ENCODE data around the gene RORB.
A peak's percentile ranks its signal among the peaks of the same experiment; 100 is the strongest.

The RORB gene

GRCh38 chr9:74609671-74610405 lies 112.7 kb downstream of the RORB start:
- peak; percentile 19 for DNase-seq

DNA sequence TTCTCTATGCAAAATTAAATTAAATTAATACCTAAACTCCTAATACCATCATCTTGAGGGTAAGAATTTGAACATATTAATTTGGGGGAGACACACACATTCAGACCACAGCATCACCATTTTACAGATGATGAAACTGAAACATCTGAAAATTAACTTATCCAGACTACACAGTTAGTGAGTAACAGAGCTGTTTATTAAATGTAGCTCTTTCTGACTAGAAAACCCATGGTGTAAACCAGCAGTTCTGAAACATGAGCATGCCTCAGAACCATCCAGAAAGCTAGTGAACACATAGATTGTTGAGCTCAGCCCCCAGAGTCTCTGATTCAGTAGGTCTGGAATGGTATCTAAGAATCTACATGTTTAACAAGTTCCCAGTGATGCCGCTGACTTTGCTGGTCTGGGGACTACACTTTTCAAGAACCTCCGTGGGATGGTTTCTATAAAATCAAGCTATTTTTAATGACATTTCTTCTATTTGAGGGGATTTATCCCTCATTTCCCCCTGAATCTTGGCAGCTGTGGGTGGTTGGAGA lies 113.5 kb downstream of the RORB start:
- DNase-seq = no peak

DNA sequence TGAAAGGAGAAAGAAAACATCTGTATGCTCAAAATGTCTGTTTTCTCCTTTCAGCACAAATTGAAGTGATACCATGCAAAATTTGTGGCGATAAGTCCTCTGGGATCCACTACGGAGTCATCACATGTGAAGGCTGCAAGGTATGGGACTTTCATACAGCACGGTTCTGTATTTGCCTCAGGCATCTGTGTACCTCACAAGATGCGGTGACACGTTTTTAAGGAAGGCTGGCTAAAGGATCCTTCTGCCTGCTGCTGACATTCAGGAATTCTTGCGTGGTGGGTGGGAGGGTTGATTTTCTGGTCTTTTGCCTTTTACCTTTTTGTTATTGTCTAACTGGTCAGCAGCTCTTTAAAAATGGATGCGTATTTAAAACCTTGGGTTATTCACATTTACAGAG lies 133.1 kb downstream of the RORB start:
- DNase-seq = no peak

GRCh38 chr9:74639112-74639511 lies 142.0 kb downstream of the RORB start:
- no peak for DNase-seq

- DNase-seq = no peak
Measured at GRCh38 chr9:74642376-74642775, 145.2 kb downstream of the RORB start.

DNA sequence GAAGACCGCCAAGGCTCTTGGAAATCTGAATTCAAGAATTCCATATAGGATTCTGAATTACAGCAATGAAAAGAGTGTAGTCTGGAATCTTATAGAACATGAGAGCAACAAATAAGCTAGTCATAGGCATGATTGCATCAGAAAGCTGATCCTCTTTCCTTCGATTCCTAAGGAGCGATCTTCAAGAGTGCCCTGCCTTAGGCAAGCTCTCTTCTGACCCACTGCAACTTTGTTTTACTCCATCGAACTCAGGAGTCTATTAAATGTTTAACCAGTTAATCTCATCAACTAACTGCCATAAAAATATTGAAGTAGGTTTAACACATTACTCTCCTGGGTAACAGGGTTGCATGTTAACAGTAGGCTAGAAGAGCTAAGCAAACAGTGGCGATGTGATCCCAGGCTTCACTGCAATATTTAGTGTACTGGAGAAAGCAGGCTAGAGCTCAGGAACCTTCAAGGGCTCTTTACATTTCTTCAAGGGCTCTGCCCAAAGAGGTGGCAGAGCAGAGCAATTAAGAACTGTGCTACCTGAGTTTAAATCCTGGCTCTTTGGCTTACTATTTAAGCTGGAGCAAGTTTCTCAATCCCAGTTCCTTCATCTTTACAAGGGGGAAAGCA lies 146.3 kb downstream of the RORB start:
- no peak for DNase-seq

DNA sequence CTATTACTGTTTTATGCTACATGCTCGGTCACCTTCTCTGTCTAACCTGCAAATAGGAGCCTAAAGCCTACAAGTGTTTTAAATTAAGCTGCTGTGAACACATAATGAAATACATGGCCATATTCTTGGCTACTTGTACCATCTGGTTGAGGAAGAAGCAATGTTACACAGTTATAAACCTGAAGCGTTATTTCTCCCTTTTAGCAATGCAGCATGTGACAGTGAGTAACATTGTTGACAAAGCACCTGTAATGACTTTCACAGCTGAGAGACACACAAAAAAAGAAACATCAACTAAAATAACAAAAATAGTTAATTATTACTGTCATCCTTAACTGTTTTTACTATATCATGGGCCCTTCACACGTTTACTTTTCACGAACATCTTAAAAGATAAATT lies 146.9 kb downstream of the RORB start:
- no peak for DNase-seq

DNA sequence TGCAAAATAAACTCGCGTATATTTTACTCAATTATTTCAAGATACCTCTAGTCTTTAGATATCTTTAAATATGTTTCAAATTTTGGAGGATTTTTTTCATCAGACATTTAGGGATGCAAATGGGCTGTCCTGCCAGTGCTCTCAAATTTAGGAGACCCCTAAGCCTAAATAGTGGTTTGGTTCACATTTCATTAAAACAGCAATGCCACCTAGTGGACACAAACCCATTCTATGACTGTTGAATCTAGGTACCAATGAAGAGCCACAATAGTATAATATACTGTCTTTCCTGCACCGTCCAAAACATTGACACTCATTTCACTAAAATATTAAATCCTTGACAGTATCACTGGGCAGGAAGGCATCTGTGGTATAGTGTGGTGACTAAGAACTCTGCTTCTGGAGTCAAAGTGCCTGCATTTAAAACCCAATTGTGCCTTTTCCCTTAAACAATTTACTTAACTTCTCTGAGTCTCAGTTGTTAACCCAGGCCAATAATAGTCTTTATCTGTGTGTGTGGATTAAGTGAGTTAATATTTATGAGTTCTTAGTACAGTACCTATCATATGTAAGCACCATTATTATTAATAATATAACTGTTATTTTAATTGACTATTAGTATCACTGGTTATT lies 148.0 kb downstream of the RORB start:
- DNase-seq = peak; percentile 70

DNA sequence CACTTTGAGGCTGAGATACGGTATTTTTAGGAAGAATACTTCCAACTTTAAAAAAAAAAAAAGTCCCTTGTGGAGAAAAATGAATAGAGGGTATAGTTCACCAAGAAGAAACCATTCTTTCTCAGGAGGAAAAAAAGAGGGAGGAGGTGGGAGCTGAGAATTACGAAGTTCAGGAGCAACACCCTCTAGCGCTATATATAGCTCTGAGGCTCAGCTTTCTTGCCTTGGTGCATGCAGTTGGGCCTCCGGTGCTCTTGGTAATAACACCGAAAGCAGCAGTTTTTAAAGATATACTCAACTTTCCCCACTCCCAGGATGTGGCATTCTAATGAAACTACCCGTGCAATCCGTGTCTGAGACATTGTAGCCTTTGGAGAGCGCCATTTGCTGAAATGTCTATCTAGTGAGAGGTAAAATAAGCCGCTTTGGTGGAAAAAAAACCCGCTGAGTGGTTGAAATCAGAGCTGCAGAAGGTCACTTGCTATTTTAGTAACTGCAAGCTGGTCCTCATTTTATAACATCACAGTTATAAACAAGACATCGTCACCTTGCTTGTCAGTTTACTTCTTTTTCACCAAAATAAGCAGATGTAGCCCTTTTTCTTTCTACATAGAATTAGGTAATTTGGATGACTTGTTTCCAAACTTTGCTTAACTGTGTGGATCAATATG lies 156.4 kb downstream of the RORB start:
- no peak for DNase-seq

GRCh38 chr9:74662674-74663073 lies 165.5 kb downstream of the RORB start:
- peak; percentile 83 for DNase-seq

- no peak for DNase-seq
Measured at GRCh38 chr9:74663439-74663838, 166.3 kb downstream of the RORB start.

DNA sequence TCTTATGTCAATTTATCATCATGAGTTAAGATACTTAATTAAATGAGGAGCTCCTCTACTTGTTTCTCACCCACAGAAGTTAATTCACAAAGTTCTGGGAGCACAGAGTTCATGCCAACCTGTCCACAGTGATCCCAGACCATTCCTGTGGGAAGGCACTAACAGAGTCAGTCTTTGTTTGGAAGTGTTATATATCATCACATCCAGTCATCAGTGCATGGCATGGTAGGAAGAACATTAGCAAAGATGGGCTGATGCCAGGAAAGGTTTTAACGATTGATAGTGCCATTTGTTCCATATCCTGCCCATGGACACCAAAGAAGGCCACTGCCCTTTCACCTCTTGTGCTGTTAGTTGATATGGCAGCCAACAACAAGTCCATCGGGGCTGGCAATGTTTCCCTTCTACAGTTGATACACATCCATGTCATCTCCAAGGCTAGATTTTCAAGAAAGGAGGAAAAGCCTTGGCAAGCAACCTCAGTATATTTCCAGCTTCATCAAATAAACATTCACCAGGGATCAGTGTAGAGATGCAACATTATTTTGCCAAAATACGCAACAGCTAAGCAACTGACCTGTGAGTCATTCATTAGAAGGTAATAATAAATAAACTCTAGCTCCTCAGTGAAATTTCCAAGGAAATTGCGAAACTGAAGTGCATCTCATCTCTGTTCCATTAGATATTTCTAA lies 169.6 kb downstream of the RORB start:
- no peak for DNase-seq

- DNase-seq = no peak
Measured at GRCh38 chr9:74672237-74672636, 175.1 kb downstream of the RORB start.

DNA sequence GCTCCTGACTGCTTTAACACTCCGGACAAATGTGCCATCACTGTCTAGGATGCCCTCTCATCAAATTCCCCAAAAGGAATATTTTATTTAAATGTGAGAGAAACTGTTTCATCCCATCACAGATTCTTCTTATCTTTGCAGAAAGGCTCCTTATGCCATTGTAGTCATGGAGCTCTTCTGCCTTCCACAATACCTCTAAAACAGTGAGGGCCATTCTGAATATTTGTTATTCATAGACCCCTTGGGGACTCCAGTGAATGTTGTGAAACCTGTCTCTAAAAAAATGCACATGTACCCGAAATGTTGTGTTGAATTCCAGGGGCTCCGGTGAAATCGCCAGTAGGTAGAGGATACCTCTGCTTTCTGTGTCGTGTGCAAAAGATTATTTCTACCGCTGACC lies 176.9 kb downstream of the RORB start:
- no peak for DNase-seq

DNA sequence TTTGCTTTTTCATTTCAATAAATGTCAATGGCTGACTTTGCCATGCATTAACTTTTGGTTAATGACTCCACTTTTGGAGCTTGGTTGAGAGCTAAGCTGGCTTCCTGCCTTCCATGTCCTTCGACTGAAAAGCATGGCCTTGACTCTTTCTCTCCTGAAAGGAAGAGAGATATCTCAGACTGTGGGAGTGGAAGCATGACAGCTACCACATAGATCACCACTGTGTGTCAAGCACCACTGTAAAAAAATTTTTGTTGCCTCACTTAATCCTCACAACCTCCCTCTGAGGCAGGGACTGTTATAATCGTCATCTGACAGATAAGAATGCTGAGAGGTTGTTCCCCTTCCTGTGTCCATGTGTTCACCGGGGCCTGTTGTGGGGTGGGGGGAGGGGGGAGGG lies 184.8 kb downstream of the RORB start:
- no peak for DNase-seq

DNA sequence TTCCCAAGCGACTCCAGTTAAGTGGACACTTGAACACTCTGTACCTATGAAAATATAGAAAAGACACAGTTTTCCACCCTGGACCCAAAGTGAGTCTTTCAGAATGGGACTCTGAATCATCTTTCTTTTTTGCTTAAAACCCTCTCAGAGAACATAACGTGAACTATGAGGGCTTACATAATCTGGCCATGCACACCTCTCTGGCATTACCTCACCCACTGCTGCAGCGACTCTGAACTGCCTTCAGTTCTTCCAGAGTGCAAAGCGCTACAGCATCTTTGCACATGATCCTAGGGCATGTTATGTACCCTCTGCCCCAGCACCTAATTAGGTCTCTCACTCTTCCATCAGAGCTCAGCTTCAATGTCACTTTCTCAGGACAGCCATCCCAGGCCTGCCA lies 186.2 kb downstream of the RORB start:
- no peak for DNase-seq

GRCh38 chr9:74691058-74691457 lies 193.9 kb downstream of the RORB start:
- no peak for DNase-seq

DNA sequence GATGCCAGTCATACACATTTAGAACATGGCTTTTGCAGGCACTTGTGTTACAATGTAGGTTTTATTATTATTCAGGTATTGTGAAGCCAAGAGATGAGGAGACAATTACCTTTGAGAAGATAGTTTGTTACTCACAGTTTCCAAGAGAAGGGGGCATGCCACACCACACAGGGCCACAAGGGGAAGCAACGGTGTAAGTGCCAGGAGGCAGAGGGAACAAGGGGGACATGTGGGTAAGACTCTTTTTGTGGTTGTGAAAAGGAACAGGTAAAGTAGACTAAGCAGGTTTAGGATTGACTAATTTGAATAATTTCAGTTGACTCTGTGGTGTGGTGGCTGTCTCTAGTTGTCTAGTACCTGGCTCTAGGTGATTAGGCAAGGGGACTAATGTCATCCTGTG lies 199.4 kb downstream of the RORB start:
- DNase-seq = no peak

GRCh38 chr9:74697535-74697934 lies 200.4 kb downstream of the RORB start:
- no peak for DNase-seq

DNA sequence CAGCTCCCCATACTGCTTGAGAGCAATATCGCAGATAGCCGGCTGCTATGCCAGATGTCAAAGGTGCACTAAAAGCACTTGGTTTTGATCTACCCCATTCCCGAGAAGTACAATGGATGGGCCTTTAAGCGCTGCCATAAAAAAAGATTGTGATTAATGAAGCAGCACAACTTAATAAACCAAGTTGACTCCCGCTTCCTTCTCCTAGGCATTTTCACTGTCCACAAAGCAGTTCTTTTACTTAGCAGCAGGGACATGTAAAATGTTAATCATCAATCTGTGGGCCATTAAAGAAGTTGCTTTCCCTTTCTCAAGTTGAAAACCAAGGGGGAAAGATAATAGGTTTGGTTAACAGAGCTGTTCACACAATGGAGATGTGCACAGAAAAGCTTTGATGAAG lies 214.2 kb downstream of the RORB start:
- DNase-seq = no peak

- DNase-seq = no peak
Measured at GRCh38 chr9:74718709-74719108, 221.6 kb downstream of the RORB start.

DNA sequence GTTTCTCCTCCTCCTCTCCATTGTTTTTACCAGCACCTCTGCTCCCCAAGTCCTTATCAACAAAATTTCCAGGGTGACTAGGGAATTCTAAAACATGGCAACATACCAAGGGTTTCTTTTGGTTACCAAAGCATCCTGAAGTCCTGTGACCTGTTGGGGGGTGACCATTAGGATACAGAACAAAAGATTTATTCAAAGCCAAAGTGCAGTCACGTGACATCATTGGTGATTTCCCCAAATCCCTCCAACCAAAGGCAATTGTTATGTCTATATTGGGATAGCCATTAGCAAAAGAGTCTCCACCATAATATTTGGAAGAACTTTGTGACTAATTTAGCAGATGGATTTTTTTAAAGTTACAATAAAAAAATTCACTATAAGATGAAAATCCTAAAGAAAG lies 222.2 kb downstream of the RORB start:
- DNase-seq = no peak

Data from eye (tissue), 1 donor.